Measurements from ENCODE around the gene PRDM2. TPM values are rescaled to one million over a fixed set of nuclear protein-coding genes. Genes with fewer than 3 reads are reported as not detected.

PRDM2 gene
- total RNA-seq, 1 donor from 2014 or later = 46.7 TPM

GRCh38 chr1:13788795-13789194 lies 88.8 kb downstream of the PRDM2 start:
- Histone ChIP-seq H3K4me1 (no peaks in the 10 kb centered on the region), H3K27me3 (no peaks in the 10 kb centered on the region), H3K36me3 (peaks cover 42% of the 10 kb centered on the region), H3K27ac (no peak overlapping the region), H3K9me3 (no peaks in the 10 kb centered on the region), H3K4me3 (no peak overlapping the region)
- ATAC-seq (no peak), DNase-seq (no peak)
- intact Hi-C loops (cut with DNase I) = no loop called here
- TF ChIP-seq CTCF (IDR thresholded peaks at IDR 0.05) = no peak

DNA sequence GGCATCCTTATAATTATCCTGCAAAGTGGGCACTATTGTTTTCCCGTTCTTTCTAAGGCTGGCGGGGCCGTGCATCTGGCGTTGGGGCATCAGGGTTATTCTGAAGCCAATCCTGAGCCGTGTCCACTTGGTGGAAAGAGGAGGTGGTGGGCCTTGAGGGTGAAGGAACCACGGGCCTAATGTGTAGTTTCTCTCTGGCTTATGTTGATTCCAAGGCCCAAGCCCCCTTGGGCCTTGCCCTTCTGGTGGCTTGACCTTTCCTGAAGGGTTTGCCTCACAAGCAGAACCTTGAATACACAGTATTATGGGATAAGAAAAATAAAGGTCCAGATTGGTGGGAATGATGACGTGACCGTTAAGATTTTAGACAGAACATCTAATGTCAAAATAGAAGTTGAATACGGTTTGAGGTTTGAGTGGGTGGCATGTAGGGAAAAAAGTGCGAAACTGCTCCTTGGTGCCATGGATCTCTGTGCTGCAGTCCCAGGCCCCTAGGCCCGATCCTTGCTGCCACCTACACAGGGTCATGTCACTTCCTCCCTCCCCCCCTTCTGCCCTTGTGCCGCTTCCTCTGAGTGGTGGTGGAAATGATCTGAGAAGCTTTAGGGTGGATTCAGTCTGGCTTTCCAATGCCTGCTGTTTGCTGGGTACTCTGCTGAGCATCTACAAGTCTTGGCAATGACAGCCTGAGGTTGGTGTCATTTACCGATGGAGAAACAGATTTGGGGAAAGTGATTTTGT lies 90.5 kb downstream of the PRDM2 start:
- peaks cover 38% of the 10 kb centered on the region for H3K36me3 ChIP-seq
- H3K9me3 ChIP-seq = no peaks in the 10 kb centered on the region
- H3K4me3 ChIP-seq = no peak overlapping the region
- no peak for TF ChIP-seq CTCF (IDR thresholded peaks at IDR 0.05)
- DNase-seq = no peak
- no peaks in the 10 kb centered on the region for H3K27me3 ChIP-seq
- intact Hi-C loops (cut with DNase I) = no loop called here
- no peak overlapping the region for H3K27ac ChIP-seq
- no peaks in the 10 kb centered on the region for H3K4me1 ChIP-seq
- ATAC-seq = peak; percentile 70

- no peak overlapping the region for H3K4me3 ChIP-seq
- no peak for TF ChIP-seq CTCF (IDR thresholded peaks at IDR 0.05)
- DNase-seq (no peak), ATAC-seq (no peak)
- intact Hi-C loops (cut with DNase I) = no loop called here
- no peaks in the 10 kb centered on the region for H3K4me1 ChIP-seq
- no peaks in the 10 kb centered on the region for H3K27me3 ChIP-seq
- H3K27ac ChIP-seq = no peak overlapping the region
- H3K9me3 ChIP-seq = no peaks in the 10 kb centered on the region
- peaks cover 31% of the 10 kb centered on the region for H3K36me3 ChIP-seq
These were observed 92.4 kb downstream of the PRDM2 start for GRCh38 chr1:13792419-13792818.

DNA sequence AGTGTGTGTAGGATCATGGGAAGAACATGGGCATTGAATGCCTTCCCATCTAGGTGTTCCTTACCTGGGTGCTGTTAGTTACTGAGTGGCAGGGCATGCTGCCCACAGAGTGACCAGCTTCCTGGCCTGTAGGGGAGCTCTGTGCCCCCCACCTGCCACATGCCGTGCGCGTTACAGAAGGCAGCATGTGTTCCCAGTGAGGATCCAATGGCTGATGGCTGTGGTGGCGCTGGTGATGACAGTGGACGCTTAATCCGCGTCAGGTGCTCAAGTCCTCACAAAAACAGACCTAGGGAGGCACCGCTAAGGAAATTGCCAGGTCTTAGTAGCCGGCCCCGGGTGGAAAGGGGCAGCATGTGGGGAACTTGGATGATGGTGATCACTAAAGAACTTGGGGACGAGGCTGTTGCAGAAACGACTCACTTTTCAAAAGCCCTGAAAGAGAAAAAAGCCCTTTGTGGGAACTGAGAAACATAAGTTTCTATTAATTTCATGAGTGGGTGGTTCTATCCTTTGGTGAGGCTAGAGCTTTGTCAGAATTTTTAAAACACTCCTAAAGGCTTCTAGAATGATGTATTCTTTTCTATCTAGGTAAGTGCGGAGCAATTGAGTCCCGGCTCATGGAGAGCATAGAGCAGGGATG lies 93.2 kb downstream of the PRDM2 start:
- Histone ChIP-seq H3K27ac (no peak overlapping the region), H3K9me3 (no peaks in the 10 kb centered on the region)

More for the DNA sequence above, 93.2 kb downstream of the PRDM2 start:
- Histone ChIP-seq H3K4me3 (no peak overlapping the region), H3K27me3 (no peaks in the 10 kb centered on the region), H3K4me1 (no peaks in the 10 kb centered on the region), H3K36me3 (peaks cover 24% of the 10 kb centered on the region)
- DNase-seq (no peak), ATAC-seq (no peak)
- no peak for TF ChIP-seq CTCF (IDR thresholded peaks at IDR 0.05)
- intact Hi-C loops (cut with DNase I) = no loop called here

All from upper lobe of right lung (tissue), 1 donor.